Measurements from ENCODE around the gene ETV6.

DNA sequence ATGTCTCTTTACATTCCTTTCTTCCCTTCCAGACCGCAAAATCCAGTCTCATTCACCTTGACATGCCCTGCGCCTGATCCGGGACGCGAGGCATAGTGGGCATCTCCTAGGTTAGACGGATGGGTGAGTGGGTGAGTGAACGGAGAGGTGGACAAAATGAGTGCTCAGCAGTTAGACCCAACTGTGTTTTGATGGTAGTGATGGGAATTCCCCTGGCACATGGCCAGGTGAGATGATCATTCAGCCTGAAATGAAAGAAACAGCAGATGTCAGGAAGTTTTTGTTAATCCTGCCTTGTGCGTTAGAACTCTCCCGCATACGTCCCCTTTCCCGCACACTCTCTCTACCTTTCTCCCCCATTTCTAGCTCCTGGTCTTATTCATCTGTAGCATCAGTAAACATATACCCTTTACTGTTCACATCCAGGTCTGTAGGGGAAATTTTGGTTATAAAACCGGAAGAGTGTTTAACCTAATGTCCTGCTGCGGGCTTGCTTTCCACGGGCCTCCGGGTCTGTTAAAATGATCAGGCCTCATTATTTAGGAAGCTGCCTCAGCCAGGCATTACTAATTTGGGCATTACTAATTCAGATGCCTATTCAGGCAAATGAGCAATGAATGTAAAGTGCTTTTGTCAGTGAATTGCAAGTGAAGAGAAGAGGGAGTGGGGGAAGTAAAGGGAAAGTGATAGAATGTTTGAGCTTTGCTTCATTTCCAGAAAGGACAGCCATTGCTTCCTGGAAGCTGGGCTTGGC, 172.8 kb downstream of the ETV6 start:
- TF ChIP-seq, protein P1, sequence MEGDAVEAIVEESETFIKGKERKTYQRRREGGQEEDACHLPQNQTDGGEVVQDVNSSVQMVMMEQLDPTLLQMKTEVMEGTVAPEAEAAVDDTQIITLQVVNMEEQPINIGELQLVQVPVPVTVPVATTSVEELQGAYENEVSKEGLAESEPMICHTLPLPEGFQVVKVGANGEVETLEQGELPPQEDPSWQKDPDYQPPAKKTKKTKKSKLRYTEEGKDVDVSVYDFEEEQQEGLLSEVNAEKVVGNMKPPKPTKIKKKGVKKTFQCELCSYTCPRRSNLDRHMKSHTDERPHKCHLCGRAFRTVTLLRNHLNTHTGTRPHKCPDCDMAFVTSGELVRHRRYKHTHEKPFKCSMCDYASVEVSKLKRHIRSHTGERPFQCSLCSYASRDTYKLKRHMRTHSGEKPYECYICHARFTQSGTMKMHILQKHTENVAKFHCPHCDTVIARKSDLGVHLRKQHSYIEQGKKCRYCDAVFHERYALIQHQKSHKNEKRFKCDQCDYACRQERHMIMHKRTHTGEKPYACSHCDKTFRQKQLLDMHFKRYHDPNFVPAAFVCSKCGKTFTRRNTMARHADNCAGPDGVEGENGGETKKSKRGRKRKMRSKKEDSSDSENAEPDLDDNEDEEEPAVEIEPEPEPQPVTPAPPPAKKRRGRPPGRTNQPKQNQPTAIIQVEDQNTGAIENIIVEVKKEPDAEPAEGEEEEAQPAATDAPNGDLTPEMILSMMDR (IDR thresholded peaks at IDR 0.05) = no peak
- no peak for TF ChIP-seq POLR2A (IDR thresholded peaks at IDR 0.05)

All from uterus (tissue), 2 donors.